ENCODE measurements around the gene FRG2. TPM values are rescaled to one million over a fixed set of nuclear protein-coding genes. Genes with fewer than 3 reads are reported as not detected.

The FRG2 gene
- total RNA-seq: not detected in 2 replicates

GRCh38 chr4:190027156-190027555, at the start of gene FRG2:
FRG2 (minus strand) TSS chr4:190027256; CDS start chr4:190027204, 52 bp downstream.

GRCh38 chr4:190064342-190064741, 37.3 kb upstream of the FRG2 start, which contains the start of gene DBET:
DBET (plus strand) TSS chr4:190064502.

Other genes starting within 250 kb of the FRG2 start
- gene FRG1, start 86.4 kb downstream of the FRG2 start, total RNA-seq: 9.6 and 10.5 TPM in 2 replicates
- gene DBET, start 37.2 kb upstream of the FRG2 start, total RNA-seq: not detected in 2 replicates
- not detected in 2 replicates for gene DUX4, start 146.5 kb upstream of the FRG2 start, total RNA-seq